ENCODE results near the gene MYOM1.

MYOM1 gene

GRCh38 chr18:3170441-3171161 is 49.2 kb downstream of the MYOM1 start:
- Histone ChIP-seq H3F3A (ENCODE audit: control insufficient read depth, insufficient read depth) (no peaks in the 10 kb centered on the region), H3K9me3 (ENCODE audit: control insufficient read depth, insufficient read depth, low read length) (no peaks in the 10 kb centered on the region), H3K27me3 (ENCODE audit: control insufficient read depth, low read length) (no peaks in the 10 kb centered on the region), H3K27ac (ENCODE audit: low read depth, low read length) (no peak overlapping the region), H3K9me2 (replicated peaks; ENCODE audit: control insufficient read depth, low read length) (no peaks in the 10 kb centered on the region), H4K20me1 (ENCODE audit: control insufficient read depth, insufficient read depth, low read depth, low read length) (no peaks in the 10 kb centered on the region), H3K36me3 (ENCODE audit: control insufficient read depth, low read length) (no peaks in the 10 kb centered on the region), H3K4me2 (ENCODE audit: low read length) (no peak overlapping the region), H3K4me1 (ENCODE audit: control insufficient read depth, low read length) (peaks cover 25% of the 10 kb centered on the region), H3K4me3 (ENCODE audit: low read length) (no peak overlapping the region), H3K79me2 (ENCODE audit: control insufficient read depth, low read length) (no peaks in the 10 kb centered on the region)
- TF ChIP-seq CTCF (IDR thresholded peaks at IDR 0.05; ENCODE audit: low read depth, low read length, poor library complexity, severe bottlenecking) (no peak), EZH2phosphoT487 (IDR thresholded peaks at IDR 0.05; ENCODE audit: borderline replicate concordance, low read length) (no peak)

GRCh38 chr18:3164381-3164780 is 55.4 kb downstream of the MYOM1 start:
- Histone ChIP-seq H3K79me2 (ENCODE audit: control insufficient read depth, low read length) (no peaks in the 10 kb centered on the region), H3K9me2 (replicated peaks; ENCODE audit: control insufficient read depth, low read length) (no peaks in the 10 kb centered on the region), H3K27ac (ENCODE audit: low read depth, low read length) (no peak overlapping the region), H3K4me2 (ENCODE audit: low read length) (no peak overlapping the region), H3K27me3 (ENCODE audit: control insufficient read depth, low read length) (no peaks in the 10 kb centered on the region), H3K4me1 (ENCODE audit: control insufficient read depth, low read length) (peaks cover 15% of the 10 kb centered on the region), H3K36me3 (ENCODE audit: control insufficient read depth, low read length) (no peaks in the 10 kb centered on the region), H3K9me3 (ENCODE audit: control insufficient read depth, insufficient read depth, low read length) (no peaks in the 10 kb centered on the region), H3K4me3 (ENCODE audit: low read length) (no peak overlapping the region), H3F3A (ENCODE audit: control insufficient read depth, insufficient read depth) (no peaks in the 10 kb centered on the region), H4K20me1 (ENCODE audit: control insufficient read depth, insufficient read depth, low read depth, low read length) (no peaks in the 10 kb centered on the region)
- TF ChIP-seq CTCF (IDR thresholded peaks at IDR 0.05; ENCODE audit: low read depth, low read length, poor library complexity, severe bottlenecking) (no peak), EZH2phosphoT487 (IDR thresholded peaks at IDR 0.05; ENCODE audit: borderline replicate concordance, low read length) (no peak)

GRCh38 chr18:3163968-3164367 is 55.8 kb downstream of the MYOM1 start:
- Histone ChIP-seq H3K4me2 (ENCODE audit: low read length) (no peak overlapping the region), H4K20me1 (ENCODE audit: control insufficient read depth, insufficient read depth, low read depth, low read length) (no peaks in the 10 kb centered on the region), H3F3A (ENCODE audit: control insufficient read depth, insufficient read depth) (no peaks in the 10 kb centered on the region), H3K79me2 (ENCODE audit: control insufficient read depth, low read length) (no peaks in the 10 kb centered on the region), H3K27ac (ENCODE audit: low read depth, low read length) (no peak overlapping the region), H3K4me3 (ENCODE audit: low read length) (no peak overlapping the region), H3K4me1 (ENCODE audit: control insufficient read depth, low read length) (peaks cover 15% of the 10 kb centered on the region), H3K27me3 (ENCODE audit: control insufficient read depth, low read length) (no peaks in the 10 kb centered on the region), H3K9me3 (ENCODE audit: control insufficient read depth, insufficient read depth, low read length) (no peaks in the 10 kb centered on the region), H3K36me3 (ENCODE audit: control insufficient read depth, low read length) (no peaks in the 10 kb centered on the region), H3K9me2 (replicated peaks; ENCODE audit: control insufficient read depth, low read length) (no peaks in the 10 kb centered on the region)
- TF ChIP-seq EZH2phosphoT487 (IDR thresholded peaks at IDR 0.05; ENCODE audit: borderline replicate concordance, low read length) (no peak), CTCF (IDR thresholded peaks at IDR 0.05; ENCODE audit: low read depth, low read length, poor library complexity, severe bottlenecking) (no peak)

Data from DOHH2 (cell line).